HG03571 (cell line): ENCODE data around the gene REPIN1.

ENCODE experiments used
- ATAC-seq: cut with Tn5 transposase; IDR thresholded peaks from one replicate; pipeline ENCODE4 v1.9.1; 2021; ENCODE audit not compliant: unreplicated experiment

REPIN1 gene

GRCh38 chr7:150359622-150360362 lies 8.8 kb upstream of the REPIN1 start:
- no peak for ATAC-seq

GRCh38 chr7:150360363-150361058 lies 8.1 kb upstream of the REPIN1 start:
- no peak for ATAC-seq

- ATAC-seq = no peak
Observed at GRCh38 chr7:150361402-150361801, 7.2 kb upstream of the REPIN1 start.

- ATAC-seq = no peak
Observed at GRCh38 chr7:150361807-150362621, 6.6 kb upstream of the REPIN1 start.

GRCh38 chr7:150363370-150363769 lies 5.3 kb upstream of the REPIN1 start:
- no peak for ATAC-seq

- ATAC-seq = peak; percentile 31
Observed at GRCh38 chr7:150363872-150364271, 4.8 kb upstream of the REPIN1 start.

- no peak for ATAC-seq
Observed at GRCh38 chr7:150365194-150365593, 3.4 kb upstream of the REPIN1 start.

- ATAC-seq = no peak
Observed at GRCh38 chr7:150365673-150366398, 2.8 kb upstream of the REPIN1 start.

- no peak for ATAC-seq
Observed at GRCh38 chr7:150367677-150368095, 936 bp upstream of the REPIN1 start.

GRCh38 chr7:150368884-150369747 lies 494 bp downstream of the REPIN1 start:
- ATAC-seq = peak; percentile 42

- ATAC-seq = no peak
Observed at GRCh38 chr7:150369748-150370501, 1.3 kb downstream of the REPIN1 start.

GRCh38 chr7:150370612-150371071 lies 2.0 kb downstream of the REPIN1 start:
- ATAC-seq = no peak

- ATAC-seq = no peak
Observed at GRCh38 chr7:150371131-150371995, 2.7 kb downstream of the REPIN1 start.

GRCh38 chr7:150371996-150372270 lies 3.3 kb downstream of the REPIN1 start:
- no peak for ATAC-seq

GRCh38 chr7:150372271-150373048 lies 3.8 kb downstream of the REPIN1 start:
- ATAC-seq = no peak

GRCh38 chr7:150373049-150373801 lies 4.6 kb downstream of the REPIN1 start:
- no peak for ATAC-seq

- no peak for ATAC-seq
Observed at GRCh38 chr7:150374026-150374425, 5.4 kb downstream of the REPIN1 start.
